H1 (cell line): ENCODE measurements around the gene MAPT. TPM values are rescaled to one million over a fixed set of nuclear protein-coding genes. Genes with fewer than 3 reads are reported as not detected.

ENCODE experiments used
- CTCF ChIA-PET: fragments of 300-600 bp; sonication (Branson Sonifier 250); formaldehyde crosslinking; loops from one replicate; lab custom pipeline; 2021; ENCODE audit not compliant: partially characterized antibody; lab: Charles Lee
- POLR2A ChIA-PET: fragments of 300-600 bp; sonication (Branson Sonifier 250); formaldehyde crosslinking; loops from one replicate; lab custom pipeline; 2021; ENCODE audit warnings: inconsistent platforms; ENCODE audit not compliant: partially characterized antibody; lab: Charles Lee
- DNase-seq, 2 experiments: peaks; one replicate each; pipeline versions ENCODE4 v3.0.0 to v3.0.0-alpha.2; 2010 to 2022; ENCODE audit warnings: low spot score in 2 of 2, low read depth in 1 of 2, mixed read lengths in 1 of 2
- FAIRE-seq: peaks from 2 replicates; lab custom pipeline; 2011; peaks lifted over from hg19 to GRCh38; lab: Jason Lieb, UNC
- H2AFZ ChIP-seq: 2 replicates; pipeline ENCODE4 v1.8.1; 2012; ENCODE audit warnings: low read length, inconsistent platforms
- H2AK5ac ChIP-seq: 2 replicates; pipeline ENCODE4 v1.6.1; 2013; ENCODE audit warnings: low read depth, low read length
- H2BK120ac ChIP-seq: replicated peaks from 2 replicates; pipeline ENCODE3; 2013; ENCODE audit warnings: low read depth, low read length, inconsistent platforms
- H2BK12ac ChIP-seq: 2 replicates; pipeline ENCODE4 v1.6.1; 2013; ENCODE audit warnings: low read depth, low read length
- H2BK15ac ChIP-seq: 2 replicates; pipeline ENCODE4 v1.6.1; 2013; ENCODE audit warnings: low read length
- H2BK20ac ChIP-seq: 2 replicates; pipeline ENCODE4 v1.6.1; 2013; ENCODE audit warnings: low read length
- H2BK5ac ChIP-seq: 2 replicates; pipeline ENCODE4 v1.6.1; 2013; ENCODE audit warnings: low read depth, low read length
- H3K14ac ChIP-seq: 2 replicates; pipeline ENCODE4 v1.6.1; 2013; ENCODE audit warnings: inconsistent platforms; ENCODE audit not compliant: insufficient read length
- H3K18ac ChIP-seq: 2 replicates; pipeline ENCODE4 v1.6.1; 2013; ENCODE audit warnings: low read length; ENCODE audit errors: extremely low read depth
- H3K23ac ChIP-seq: 2 replicates; pipeline ENCODE4 v1.6.1; 2013; ENCODE audit warnings: inconsistent platforms; ENCODE audit not compliant: insufficient read length
- H3K23me2 ChIP-seq: 2 replicates; pipeline ENCODE4 v1.6.1; 2013; ENCODE audit warnings: low read depth, low read length
- H3K27ac ChIP-seq: 2 replicates; pipeline ENCODE4 v1.6.1; 2011; ENCODE audit warnings: low read depth, low read length, inconsistent platforms
- H3K27me3 ChIP-seq, 4 experiments: replicated peaks in 1 of 4; 1 replicate in 1 of 4; 2 replicates in 3 of 4; pipeline versions ENCODE4 v1.6.1 to v1.8.1; 2011 to 2013; ENCODE audit warnings: low read length in 3 of 4, mild to moderate bottlenecking in 3 of 4, inconsistent platforms in 2 of 4, mixed read lengths in 2 of 4, moderate library complexity in 1 of 4; ENCODE audit not compliant: control insufficient read depth in 3 of 4, insufficient read depth in 3 of 4; ENCODE audit errors: extremely low read depth in 1 of 4
- H3K36me3 ChIP-seq, 4 experiments: 2 replicates each; pipeline versions ENCODE4 v1.6.1 to v1.8.1; 2011 to 2013; ENCODE audit warnings: mild to moderate bottlenecking in 4 of 4, low read length in 3 of 4, moderate library complexity in 2 of 4, control low read depth in 1 of 4, inconsistent platforms in 1 of 4; ENCODE audit not compliant: insufficient read depth in 4 of 4, control insufficient read depth in 2 of 4
- H3K4ac ChIP-seq: replicated peaks from 2 replicates; pipeline ENCODE3; 2013; ENCODE audit warnings: low read length, low read depth, mixed read lengths, inconsistent platforms; ENCODE audit not compliant: insufficient read length
- H3K4me1 ChIP-seq, 4 experiments: replicated peaks in 1 of 4; 1 replicate in 1 of 4; 2 replicates in 3 of 4; pipeline versions ENCODE4 v1.6.1 to v1.8.1; 2011 to 2013; ENCODE audit warnings: low read length in 3 of 4, inconsistent platforms in 2 of 4, mixed read lengths in 1 of 4; ENCODE audit not compliant: insufficient read depth in 4 of 4, control insufficient read depth in 3 of 4
- H3K4me2 ChIP-seq, 2 experiments: 2 replicates each; pipeline versions ENCODE4 v1.6.1 to v1.8.1; 2011 to 2013; ENCODE audit warnings: low read depth in 2 of 2, low read length in 2 of 2, control low read depth in 1 of 2, inconsistent platforms in 1 of 2, mild to moderate bottlenecking in 1 of 2; ENCODE audit not compliant: insufficient read depth in 1 of 2
- H3K4me3 ChIP-seq, 4 experiments: fragments of 200-600, 300-600 bp in 1 of 4; sonication (generic), shearing (Covaris generic), sonication (Bioruptor Twin) in 1 of 4; 2 replicates each; pipeline versions ENCODE4 v1.5.1 to v1.8.1; 2011 to 2016; ENCODE audit warnings: low read length in 4 of 4, low read depth in 3 of 4, control low read depth in 2 of 4, inconsistent platforms in 2 of 4, mild to moderate bottlenecking in 2 of 4, mixed read lengths in 1 of 4, moderate library complexity in 1 of 4; ENCODE audit not compliant: insufficient read depth in 2 of 4; ENCODE audit errors: extremely low read depth in 1 of 4
- H3K56ac ChIP-seq: replicated peaks from 2 replicates; pipeline ENCODE3; 2013; ENCODE audit warnings: low read depth, mild to moderate bottlenecking, mixed read lengths, low read length, inconsistent platforms; ENCODE audit not compliant: insufficient read length
- H3K79me1 ChIP-seq: 2 replicates; pipeline ENCODE4 v1.6.1; 2013; ENCODE audit warnings: low read depth, low read length, control low read depth
- H3K79me2 ChIP-seq, 2 experiments: 2 replicates each; pipeline versions ENCODE4 v1.6.1 to v1.8.1; 2012 to 2013; ENCODE audit warnings: low read length in 2 of 2, mild to moderate bottlenecking in 2 of 2, inconsistent platforms in 1 of 2; ENCODE audit not compliant: insufficient read depth in 2 of 2, control insufficient read depth in 1 of 2
- H3K9ac ChIP-seq, 4 experiments: replicated peaks in 1 of 4; 1 replicate in 1 of 4; 2 replicates in 3 of 4; pipeline versions ENCODE4 v1.6.1 to v1.8.1; 2011 to 2013; ENCODE audit warnings: low read depth in 3 of 4, low read length in 3 of 4, control low read depth in 2 of 4, mild to moderate bottlenecking in 2 of 4, moderate library complexity in 2 of 4, inconsistent platforms in 1 of 4; ENCODE audit errors: extremely low read depth in 1 of 4
- H3K9me3 ChIP-seq, 2 experiments: 2 replicates each; pipeline versions ENCODE4 v1.6.1 to v1.8.1; 2012 to 2013; ENCODE audit warnings: mild to moderate bottlenecking in 2 of 2, moderate library complexity in 2 of 2, control low read depth in 1 of 2, inconsistent platforms in 1 of 2, low read depth in 1 of 2, low read length in 1 of 2, mixed read lengths in 1 of 2; ENCODE audit not compliant: insufficient read depth in 2 of 2
- H4K20me1 ChIP-seq, 2 experiments: replicated peaks in 1 of 2; 2 replicates each; pipeline versions ENCODE3 to v1.8.1; 2011 to 2013; ENCODE audit warnings: inconsistent platforms in 2 of 2, low read length in 2 of 2, mild to moderate bottlenecking in 1 of 2; ENCODE audit not compliant: insufficient read depth in 2 of 2, control insufficient read depth in 1 of 2
- H4K5ac ChIP-seq: 2 replicates; pipeline ENCODE4 v1.6.1; 2013; ENCODE audit warnings: low read length, low read depth, mixed read lengths, inconsistent platforms; ENCODE audit not compliant: insufficient read length
- H4K8ac ChIP-seq: 2 replicates; pipeline ENCODE4 v1.8.0; 2013; ENCODE audit warnings: mild to moderate bottlenecking, moderate library complexity, low read length, inconsistent platforms; ENCODE audit not compliant: insufficient read depth; ENCODE audit errors: extremely low read depth
- H4K91ac ChIP-seq: replicated peaks from 2 replicates; pipeline ENCODE3; 2013; ENCODE audit warnings: low read length, mixed read lengths, inconsistent platforms; ENCODE audit not compliant: insufficient read length
- EZH2 ChIP-seq: fragments of 200-600 bp; sonication (generic); IDR thresholded peaks from 2 replicates; pipeline ENCODE4 v1.7.1; 2012; ENCODE audit warnings: low read depth, mild to moderate bottlenecking, moderate library complexity, low read length, inconsistent platforms; ENCODE audit not compliant: severe bottlenecking
- GTF2F1 ChIP-seq: IDR thresholded peaks from 2 replicates; pipeline ENCODE4 v1.6.1; 2012; ENCODE audit warnings: low read depth, low read length, improper control_type of control experiment, borderline replicate concordance
- JUN ChIP-seq: IDR thresholded peaks from 2 replicates; pipeline ENCODE4 v1.6.1; 2011; ENCODE audit warnings: low read depth, mild to moderate bottlenecking, improper control_type of control experiment, low read length
- NRF1 ChIP-seq: IDR thresholded peaks from 2 replicates; pipeline ENCODE4 v1.6.1; 2011; ENCODE audit warnings: mild to moderate bottlenecking, low read depth, low read length, improper control_type of control experiment
- POLR2A ChIP-seq, 2 experiments: IDR thresholded peaks; 1 replicate in 1 of 2; 2 replicates in 1 of 2; pipeline ENCODE4 v1.6.1; 2011; ENCODE audit warnings: low read depth in 2 of 2, low read length in 2 of 2, mild to moderate bottlenecking in 2 of 2; ENCODE audit errors: control extremely low read depth in 1 of 2
- RFX5 ChIP-seq: IDR thresholded peaks from 2 replicates; pipeline ENCODE4 v1.6.1; 2011; ENCODE audit warnings: low read depth, low read length, improper control_type of control experiment, borderline replicate concordance
- SAP30 ChIP-seq: fragments of 300-600 bp; sonication (generic); IDR thresholded peaks from 2 replicates; pipeline ENCODE4 v1.7.1; 2012; ENCODE audit warnings: low read length, moderate library complexity, mild to moderate bottlenecking, inconsistent platforms; ENCODE audit not compliant: insufficient read depth, insufficient replicate concordance
- SIN3A ChIP-seq, 2 experiments: IDR thresholded peaks in 1 of 2; conservative IDR thresholded peaks in 1 of 2; 2 replicates each; pipeline ENCODE4 v1.6.1; 2011 to 2012; ENCODE audit warnings: low read length in 2 of 2, improper control_type of control experiment in 1 of 2, low read depth in 1 of 2, mild to moderate bottlenecking in 1 of 2
- SIRT6 ChIP-seq: IDR thresholded peaks from one replicate; pipeline ENCODE4 v1.7.1; 2012; ENCODE audit warnings: low read length, inconsistent platforms
- SRF ChIP-seq: IDR thresholded peaks from 2 replicates; pipeline ENCODE4 v1.6.1; 2011; ENCODE audit warnings: mild to moderate bottlenecking, low read depth, low read length, moderate library complexity
- SUZ12 ChIP-seq: fragments of 200-600 bp; sonication (generic); IDR thresholded peaks from 2 replicates; pipeline ENCODE4 v1.6.1; 2012; ENCODE audit warnings: mild to moderate bottlenecking, inconsistent platforms, low read length, moderate library complexity, mixed read lengths
- TAF7 ChIP-seq: optimal IDR thresholded peaks from 2 replicates; pipeline ENCODE3; 2011; ENCODE audit warnings: low read depth, mild to moderate bottlenecking, inconsistent platforms, low read length, moderate library complexity, borderline replicate concordance
- TBP ChIP-seq: IDR thresholded peaks from 2 replicates; pipeline ENCODE4 v1.6.1; 2011; ENCODE audit warnings: low read depth, low read length, improper control_type of control experiment
- YY1 ChIP-seq: IDR thresholded peaks from 2 replicates; pipeline ENCODE4 v1.6.1; 2011; ENCODE audit warnings: low read depth, mild to moderate bottlenecking, low read length
- ZNF274 ChIP-seq: IDR thresholded peaks from 2 replicates; pipeline ENCODE4 v1.7.0; 2012; ENCODE audit warnings: low read length, borderline replicate concordance; ENCODE audit errors: extremely low read depth
- whole genome bisulfite sequencing, 2 experiments: shearing (Covaris generic) in 1 of 2; methylation state at CpG; one replicate each; pipeline versions ENCODE4 v1.1.6 to v1.1.7; 2013 to 2015; ENCODE audit warnings: low lambda C conversion rate in 2 of 2, mixed read lengths in 2 of 2, inconsistent platforms in 1 of 2, low coverage in 1 of 2, missing lambda C conversion rate in 1 of 2; ENCODE audit not compliant: insufficient replicate concordance in 2 of 2, insufficient coverage in 1 of 2, insufficient read length in 1 of 2; ENCODE audit errors: extremely low coverage in 1 of 2, missing lambda C conversion rate in 1 of 2; 5-methylcytosine and 5-hydroxymethylcytosine counted together
- polyA plus RNA-seq, 7 experiments: library from polyadenylated mRNA; depleted of rRNA in 3 of 7; stranded (reverse) in 5 of 7; unstranded in 2 of 7; fragments of >200 nt in 5 of 7; fragments of 200-250 nt in 2 of 7; gene quantifications; 1 replicate in 5 of 7; 2 replicates in 1 of 7; 4 replicates in 1 of 7; pipeline versions ENCODE4 v1.2.1 to v1.2.3, GENCODE V29; 2011 to 2013; ENCODE audit warnings: missing spikeins in 2 of 7, mixed read lengths in 2 of 7
- total RNA-seq: library from RNA; stranded (reverse); fragmentation: NEBNext Ultra II Directional; extraction: Animal tissue kit (Norgen Biotek cat#: 25700); gene quantifications from 2 replicates; pipeline ENCODE4 v1.2.1, GENCODE V29; 2021

MAPT gene
- total and polyA plus RNA-seq, 2 of the 8 experiments (the other 6 are each of a cell fraction or from before 2014, with no cell fraction given) = 0.54 to 1.7 TPM

- no peak overlapping the region for H2BK15ac ChIP-seq
- H3K56ac ChIP-seq = no peak overlapping the region
- no peak overlapping the region for H3K27ac ChIP-seq
- no peaks in the 10 kb centered on the region for H3K36me3 ChIP-seq
- POLR2A ChIA-PET = no interaction called here
- H2AK5ac ChIP-seq = no peak overlapping the region
- DNase-seq (no peak), FAIRE-seq (no peak)
- H3K27me3 ChIP-seq = no peaks in the 10 kb centered on the region
- no peaks in the 10 kb centered on the region for H3K23me2 ChIP-seq
- H3K4me3 ChIP-seq = no peak overlapping the region
- no peak overlapping the region for H2BK20ac ChIP-seq
- no peak overlapping the region for H3K14ac ChIP-seq
- H2BK12ac ChIP-seq = no peak overlapping the region
- H4K91ac ChIP-seq = no peak overlapping the region
- H3K4me2 ChIP-seq = no peak overlapping the region
- H3K18ac ChIP-seq = no peak overlapping the region
- CTCF ChIA-PET = interaction anchor here (0.6 to 3.5 kb wide), 14 partner anchors 10 to 358 kb away, joined by 3 to 13 read pairs (median 6); no protein-coding TSS in a partner anchor
- no peaks in the 10 kb centered on the region for H3K9me3 ChIP-seq
- no peak overlapping the region for H2AFZ ChIP-seq
- H4K20me1 ChIP-seq = no peaks in the 10 kb centered on the region
- no peak overlapping the region for H4K8ac ChIP-seq
- H2BK5ac ChIP-seq = no peak overlapping the region
- H3K4me1 ChIP-seq = no peaks in the 10 kb centered on the region; a peak in 1 of 7 replicates
- H3K79me2 ChIP-seq = no peaks in the 10 kb centered on the region
- H4K5ac ChIP-seq = no peak overlapping the region
- 95% methylated on average over 2 of the region's 2 CpGs; no CpG with 5 or more reads in 1 of the 2 experiments for WGBS, 2 experiments
- no peak overlapping the region for H3K23ac ChIP-seq
- no peak overlapping the region for H3K9ac ChIP-seq
- H2BK120ac ChIP-seq = no peak overlapping the region
- no peak overlapping the region for H3K4ac ChIP-seq
- no peaks in the 10 kb centered on the region for H3K79me1 ChIP-seq
- TF ChIP-seq EZH2 (no peak), RFX5 (no peak), SIRT6 (no peak), SUZ12 (no peak), POLR2A (IDR thresholded peaks at IDR 0.05; ENCODE audit: control extremely low read depth in 1 of 2, low read depth in 2 of 2, low read length in 2 of 2) (no peak), TAF7 (no peak), GTF2F1 (no peak), SRF (no peak), TBP (no peak), NRF1 (no peak), SAP30 (no peak), YY1 (no peak), JUN (no peak), SIN3A (conservative IDR thresholded peaks at IDR 0.05 in 1 of 2, IDR thresholded peaks at IDR 0.05 in 1 of 2; ENCODE audit: low read depth in 1 of 2, low read length in 2 of 2) (no peak), ZNF274 (no peak)
These were observed 106.4 kb downstream of the MAPT start for GRCh38 chr17:46000757-46001156.
